Tibial nerve (tissue), 4 donors: ENCODE measurements around the gene DNASE2B. TPM values are rescaled to one million over a fixed set of nuclear protein-coding genes. Genes with fewer than 3 reads are reported as not detected.

Source experiments
- DNase-seq, 2 donors: peaks; one replicate each; pipeline ENCODE4 v3.0.0-alpha.2; 2019; ENCODE audit warnings: low spot score in 2 of 2
- H3K27ac ChIP-seq, 4 donors: fragments of 200-600 bp; sonication (generic) in 3 of 4; one replicate each; pipeline ENCODE4 v1.5.1; 2017 to 2019; ENCODE audit warnings: mild to moderate bottlenecking in 1 of 4
- H3K27me3 ChIP-seq, 2 donors: fragments of 200-600 bp; sonication (generic) in 1 of 2; one replicate each; pipeline versions ENCODE4 v1.5.1 to v1.6.0; 2017 to 2019
- H3K36me3 ChIP-seq, 3 donors: fragments of 200-600 bp; sonication (generic); one replicate each; pipeline ENCODE4 v1.5.1; 2018 to 2019
- H3K4me1 ChIP-seq, 4 donors: fragments of 200-600 bp; sonication (generic) in 3 of 4; one replicate each; pipeline ENCODE4 v1.5.1; 2017 to 2019
- H3K4me3 ChIP-seq, 4 donors: fragments of 200-600 bp; sonication (generic) in 3 of 4; one replicate each; pipeline ENCODE4 v1.5.1; 2017 to 2019; ENCODE audit warnings: mild to moderate bottlenecking in 1 of 4, moderate library complexity in 1 of 4
- H3K9me3 ChIP-seq, 4 donors: fragments of 200-600 bp; sonication (generic) in 3 of 4; one replicate each; pipeline ENCODE4 v1.5.1; 2017 to 2019
- CTCF ChIP-seq, 5 experiments: fragments of 200-600 bp in 3 of 5; fragments of 450-650 bp in 2 of 5; sonication (generic) in 3 of 5; IDR thresholded peaks; one replicate each; pipeline ENCODE4 v1.5.1; 2016 to 2019; ENCODE audit warnings: antibody characterized with exemption in 5 of 5, mild to moderate bottlenecking in 3 of 5, moderate library complexity in 2 of 5
- EP300 ChIP-seq, 2 donors: sonication (generic); formaldehyde crosslinking; IDR thresholded peaks; one replicate each; pipeline ENCODE4 v1.6.1; 2017; ENCODE audit warnings: antibody characterized with exemption in 2 of 2, mild to moderate bottlenecking in 1 of 2
- POLR2A ChIP-seq, 2 donors: fragments of 450-650 bp; IDR thresholded peaks; one replicate each; pipeline ENCODE4 v1.6.1; 2017; ENCODE audit warnings: antibody characterized with exemption in 2 of 2, mild to moderate bottlenecking in 2 of 2, moderate library complexity in 2 of 2
- WGBS, 2 donors: methylation state at CpG; one replicate each; pipeline ENCODE4 v1.1.5; 2018; 5-methylcytosine and 5-hydroxymethylcytosine counted together
- total RNA-seq, 4 donors: library from RNA; depleted of rRNA; stranded (reverse); fragments of >200 nt; gene quantifications; one replicate each; pipeline ENCODE4 v1.1.0, GENCODE V29; 2016

DNASE2B gene
- total RNA-seq, 4 donors from 2014 or later: not detected

- H3K4me3 ChIP-seq: no peak overlapping the region
- WGBS, 2 donors: 46 to 52% methylated on average over 1 of the region's 1 CpG
Observed at GRCh38 chr1:84360316-84360715, 38.0 kb upstream of the DNASE2B start.

GRCh38 chr1:84361796-84362195, 36.5 kb upstream of the DNASE2B start:
- TF ChIP-seq POLR2A (IDR thresholded peaks at IDR 0.05) (no peak), EP300 (IDR thresholded peaks at IDR 0.05) (no peak), CTCF (IDR thresholded peaks at IDR 0.05) (no peak)
- DNase-seq: no peak
- no peak overlapping the region for H3K27ac ChIP-seq
- H3K27me3 ChIP-seq: no peaks in the 10 kb centered on the region
- H3K4me3 ChIP-seq: no peak overlapping the region
- H3K4me1 ChIP-seq: peaks cover 0 to 20% (median 0%) of the 10 kb centered on the region in 4 donors
- H3K9me3 ChIP-seq: no peaks in the 10 kb centered on the region
- WGBS, 2 donors: 95 to 96% methylated on average over 3 of the region's 3 CpGs
- H3K36me3 ChIP-seq: no peaks in the 10 kb centered on the region

More at GRCh38 chr1:84360316-84360715, 38.0 kb upstream of the DNASE2B start:
- Histone ChIP-seq H3K27ac (no peak overlapping the region), H3K9me3 (no peaks in the 10 kb centered on the region), H3K36me3 (no peaks in the 10 kb centered on the region), H3K27me3 (no peaks in the 10 kb centered on the region), H3K4me1 (peaks cover 0 to 11% (median 0%) of the 10 kb centered on the region in 4 donors)
- TF ChIP-seq CTCF (IDR thresholded peaks at IDR 0.05): no peak
- no peak for TF ChIP-seq POLR2A (IDR thresholded peaks at IDR 0.05)
- no peak for TF ChIP-seq EP300 (IDR thresholded peaks at IDR 0.05)
- no peak for DNase-seq

- H3K4me1 ChIP-seq: peaks cover 0 to 20% (median 0%) of the 10 kb centered on the region in 4 donors
- no peak for DNase-seq
- H3K27me3 ChIP-seq: no peaks in the 10 kb centered on the region
- no peaks in the 10 kb centered on the region for H3K36me3 ChIP-seq
- no peaks in the 10 kb centered on the region for H3K9me3 ChIP-seq
- peak overlapping the region in 1 of 4 donors; percentile 32 for H3K27ac ChIP-seq
- no peak for TF ChIP-seq EP300 (IDR thresholded peaks at IDR 0.05)
- no peak for TF ChIP-seq CTCF (IDR thresholded peaks at IDR 0.05)
- no peak for TF ChIP-seq POLR2A (IDR thresholded peaks at IDR 0.05)
- 51 to 64% methylated on average over 5 of the region's 5 CpGs for WGBS, 2 donors
- no peak overlapping the region for H3K4me3 ChIP-seq
Observed at GRCh38 chr1:84363019-84363418, 35.3 kb upstream of the DNASE2B start.

- H3K27me3 ChIP-seq: no peaks in the 10 kb centered on the region
- peaks cover 0 to 20% (median 0%) of the 10 kb centered on the region in 4 donors for H3K4me1 ChIP-seq
- no peak overlapping the region for H3K4me3 ChIP-seq
- TF ChIP-seq EP300 (IDR thresholded peaks at IDR 0.05) (peak in 1 of 2 donors; percentile 18), POLR2A (IDR thresholded peaks at IDR 0.05) (no peak)
- no peak for DNase-seq
- no peaks in the 10 kb centered on the region for H3K36me3 ChIP-seq
- H3K27ac ChIP-seq: peak overlapping the region in 1 of 4 donors; percentile 32
- no peaks in the 10 kb centered on the region for H3K9me3 ChIP-seq
- WGBS, 2 donors: 68 to 70% methylated on average over 5 of the region's 5 CpGs
Observed at GRCh38 chr1:84363622-84364021, 34.7 kb upstream of the DNASE2B start.

GRCh38 chr1:84365225-84366221, 32.8 kb upstream of the DNASE2B start:
- WGBS, 2 donors: 33 to 39% methylated on average over 3 of the region's 3 CpGs

More at GRCh38 chr1:84365225-84366221, 32.8 kb upstream of the DNASE2B start:
- Histone ChIP-seq H3K4me1 (peaks cover 0 to 20% (median 0%) of the 10 kb centered on the region in 4 donors), H3K36me3 (no peaks in the 10 kb centered on the region), H3K27me3 (no peaks in the 10 kb centered on the region), H3K27ac (peak overlapping the region in 2 of 4 donors; percentile 29), H3K4me3 (no peak overlapping the region), H3K9me3 (no peaks in the 10 kb centered on the region)
- DNase-seq: no peak
- TF ChIP-seq EP300 (IDR thresholded peaks at IDR 0.05) (no peak), CTCF (IDR thresholded peaks at IDR 0.05) (no peak), POLR2A (IDR thresholded peaks at IDR 0.05) (no peak)
